HepG2 (cell line): ENCODE data around the gene RALY. TPM values are rescaled to one million over a fixed set of nuclear protein-coding genes. Genes with fewer than 3 reads are reported as not detected.

Experiments
- CBX1 ChIP-seq: IDR thresholded peaks from one replicate; pipeline ENCODE4 v1.6.1; 2016; ENCODE audit warnings: antibody characterized with exemption, low read depth
- EP300 ChIP-seq, 3 experiments: sonication (generic) in 1 of 3; formaldehyde crosslinking in 1 of 3; IDR thresholded peaks; 2 replicates each; pipeline versions ENCODE4 v1.5.1 to v1.6.1; 2011 to 2020; ENCODE audit warnings: low read depth in 2 of 3, low read length in 2 of 3, borderline replicate concordance in 1 of 3, improper control_type of control experiment in 1 of 3, mild to moderate bottlenecking in 1 of 3, missing genetic modification reagents in 1 of 3, moderate library complexity in 1 of 3
- FIP1L1 ChIP-seq: fragments of 200-400 bp; formaldehyde crosslinking; IDR thresholded peaks from 2 replicates; pipeline ENCODE4 v1.6.1; 2018; ENCODE audit warnings: low read depth, mild to moderate bottlenecking, low read length, moderate library complexity, borderline replicate concordance; ENCODE audit not compliant: insufficient read depth
- GATAD2A ChIP-seq: IDR thresholded peaks from 2 replicates; pipeline ENCODE4 v1.6.1; 2016
- IKZF4 ChIP-seq: sonication (generic); formaldehyde crosslinking; IDR thresholded peaks from 2 replicates; pipeline ENCODE4 v1.5.1; 2020; ENCODE audit warnings: borderline replicate concordance, mild to moderate bottlenecking, low read depth, missing genetic modification reagents; ENCODE audit errors: not compliant biosample characterization
- ISX ChIP-seq: sonication (generic); formaldehyde crosslinking; conservative IDR thresholded peaks from 2 replicates; pipeline ENCODE4 v1.5.0; 2020; ENCODE audit warnings: missing genetic modification reagents
- KDM3A ChIP-seq: IDR thresholded peaks from 2 replicates; pipeline ENCODE4 v1.6.1; 2018; ENCODE audit warnings: low read depth, missing compliant biosample characterization
- MBNL3 ChIP-seq: fragments of 250-450 bp; sonication (Bioruptor Pico); conservative IDR thresholded peaks from 2 replicates; pipeline ENCODE4 v1.8.0; 2022; ENCODE audit warnings: mild to moderate bottlenecking, inconsistent platforms
- MYPOP ChIP-seq: sonication (generic); formaldehyde crosslinking; IDR thresholded peaks from 2 replicates; pipeline ENCODE4 v1.8.1; 2023; ENCODE audit warnings: mild to moderate bottlenecking, moderate library complexity, missing genetic modification reagents
- SMC3 ChIP-seq: IDR thresholded peaks from 2 replicates; pipeline ENCODE4 v1.6.1; 2011; ENCODE audit warnings: low read length, improper control_type of control experiment
- TOPORS ChIP-seq: sonication (generic); formaldehyde crosslinking; IDR thresholded peaks from 2 replicates; pipeline ENCODE4 v1.8.0; 2023; ENCODE audit warnings: mild to moderate bottlenecking, missing genetic modification reagents
- ZBTB3 ChIP-seq: sonication (generic); formaldehyde crosslinking; IDR thresholded peaks from 2 replicates; pipeline ENCODE4 v1.4.0; 2020; ENCODE audit warnings: low read depth, mild to moderate bottlenecking, moderate library complexity, missing genetic modification reagents, borderline replicate concordance
- ZBTB43 ChIP-seq: sonication (generic); formaldehyde crosslinking; conservative IDR thresholded peaks from 2 replicates; pipeline ENCODE4 v1.4.0; 2020; ENCODE audit warnings: missing genetic modification reagents
- ZFAT ChIP-seq: sonication (generic); formaldehyde crosslinking; conservative IDR thresholded peaks from 2 replicates; pipeline ENCODE4 v1.8.1; 2023; ENCODE audit warnings: missing genetic modification reagents, inconsistent platforms
- ZFP41 ChIP-seq: sonication (generic); formaldehyde crosslinking; IDR thresholded peaks from 2 replicates; pipeline ENCODE4 v1.4.0; 2020; ENCODE audit warnings: mild to moderate bottlenecking, missing genetic modification reagents, borderline replicate concordance
- ZFP82 ChIP-seq: sonication (generic); formaldehyde crosslinking; IDR thresholded peaks from 2 replicates; pipeline ENCODE4 v1.5.1; 2020; ENCODE audit warnings: mild to moderate bottlenecking, missing genetic modification reagents, borderline replicate concordance
- ZNF101 ChIP-seq: sonication (generic); formaldehyde crosslinking; IDR thresholded peaks from 2 replicates; pipeline ENCODE4 v1.4.0; 2020; ENCODE audit warnings: mild to moderate bottlenecking, low read depth, missing genetic modification reagents, borderline replicate concordance
- ZNF225 ChIP-seq: sonication (generic); formaldehyde crosslinking; IDR thresholded peaks from 2 replicates; pipeline ENCODE4 v1.4.0; 2020; ENCODE audit warnings: mild to moderate bottlenecking, missing genetic modification reagents
- ZNF256 ChIP-seq: sonication (generic); formaldehyde crosslinking; conservative IDR thresholded peaks from 2 replicates; pipeline ENCODE4 v1.4.0; 2020; ENCODE audit warnings: missing genetic modification reagents
- ZNF556 ChIP-seq: sonication (generic); formaldehyde crosslinking; IDR thresholded peaks from 2 replicates; pipeline ENCODE4 v1.4.0; 2020; ENCODE audit warnings: mild to moderate bottlenecking, missing genetic modification reagents, borderline replicate concordance
- ZNF557 ChIP-seq: sonication (generic); formaldehyde crosslinking; IDR thresholded peaks from 2 replicates; pipeline ENCODE4 v1.4.0; 2020; ENCODE audit warnings: missing genetic modification reagents
- ZNF567 ChIP-seq: sonication (generic); formaldehyde crosslinking; IDR thresholded peaks from 2 replicates; pipeline ENCODE4 v1.8.1; 2023; ENCODE audit warnings: mild to moderate bottlenecking, missing genetic modification reagents, borderline replicate concordance
- ZNF616 ChIP-seq: sonication (generic); formaldehyde crosslinking; IDR thresholded peaks from 2 replicates; pipeline ENCODE4 v1.5.0; 2020; ENCODE audit warnings: low read depth, mild to moderate bottlenecking, missing genetic modification reagents
- ZNF839 ChIP-seq: sonication (generic); formaldehyde crosslinking; IDR thresholded peaks from 2 replicates; pipeline ENCODE4 v1.4.0; 2020; ENCODE audit warnings: missing genetic modification reagents, mild to moderate bottlenecking, borderline replicate concordance
- ZNF878 ChIP-seq: sonication (generic); formaldehyde crosslinking; IDR thresholded peaks from 2 replicates; pipeline ENCODE4 v1.8.1; 2023; ENCODE audit warnings: mild to moderate bottlenecking, missing genetic modification reagents, moderate library complexity
- polyA plus RNA-seq, 8 experiments: library from polyadenylated mRNA; depleted of rRNA in 3 of 8; stranded (reverse) in 7 of 8; unstranded in 1 of 8; fragments of >200 nt; fragmentation: Illumina TruSeq in 4 of 8; extraction: Trizol in 4 of 8; gene quantifications; 2 replicates each; pipeline versions ENCODE4 v1.2.1 to v1.2.3, GENCODE V29; 2011 to 2016; ENCODE audit warnings: low read depth in 4 of 8, missing spikeins in 1 of 8, mixed read lengths in 1 of 8; ENCODE audit not compliant: insufficient read depth in 1 of 8
- total RNA-seq, 5 experiments: library from RNA; depleted of rRNA; stranded (reverse); fragments of >200 nt; fragmentation: Illumina TruSeq; extraction: Trizol; gene quantifications; 2 replicates each; pipeline ENCODE4 v1.2.3, GENCODE V29; 2016; ENCODE audit warnings: low read depth in 1 of 5
- TF ChIP-seq, protein P1 (sequence below): conservative IDR thresholded peaks from 2 replicates; pipeline ENCODE4 v1.6.1; 2018; ENCODE audit warnings: missing genetic modification reagents

RALY gene
- total and polyA plus RNA-seq, 2 of the 13 experiments (the other 11 are each of a cell fraction or from before 2014, with no cell fraction given) = 178 to 186 TPM

- TF ChIP-seq EP300 (IDR thresholded peaks at IDR 0.05; ENCODE audit: low read depth in 2 of 2, low read length in 2 of 2) (peak; percentile 73 to 99; a peak in 3 of 4 replicates), EP300 (CRISPR knock-in tag; IDR thresholded peaks at IDR 0.05; ENCODE audit: borderline replicate concordance) (peak; percentile 86), ZFAT (CRISPR knock-in tag) (no peak), MBNL3 (no peak), GATAD2A (peak; percentile 97), ZNF225 (CRISPR knock-in tag) (no peak), MYPOP (CRISPR knock-in tag) (no peak; the same call in 1 of the 2 replicates), ZNF101 (0 out of 2 replicates have a peak, but pooled peaks have one; percentile 36), FIP1L1 (no peak), CBX1 (no peak), TOPORS (CRISPR knock-in tag) (peak; percentile 79; the same call in 1 of the 2 replicates), ZNF256 (CRISPR knock-in tag) (no peak; the same call in 1 of the 2 replicates), ZNF616 (CRISPR knock-in tag) (no peak), ZFP82 (CRISPR knock-in tag) (no peak), ZNF878 (CRISPR knock-in tag) (peak; percentile 71; the same call in 1 of the 2 replicates), ZNF839 (CRISPR knock-in tag) (no peak), ZBTB43 (CRISPR knock-in tag) (no peak; the same call in 1 of the 2 replicates), SMC3 (0 out of 2 replicates have a peak, but pooled peaks have one; percentile 24), ZFP41 (CRISPR knock-in tag) (no peak), ZBTB3 (peak; percentile 88; the same call in 1 of the 2 replicates), KDM3A (peak; percentile 32; the same call in 1 of the 2 replicates), IKZF4 (CRISPR knock-in tag) (peak; percentile 45), ZNF557 (no peak; the same call in 1 of the 2 replicates), ISX (no peak), ZNF556 (CRISPR knock-in tag) (peak; percentile 94), ZNF567 (no peak)
- TF ChIP-seq, protein P1, sequence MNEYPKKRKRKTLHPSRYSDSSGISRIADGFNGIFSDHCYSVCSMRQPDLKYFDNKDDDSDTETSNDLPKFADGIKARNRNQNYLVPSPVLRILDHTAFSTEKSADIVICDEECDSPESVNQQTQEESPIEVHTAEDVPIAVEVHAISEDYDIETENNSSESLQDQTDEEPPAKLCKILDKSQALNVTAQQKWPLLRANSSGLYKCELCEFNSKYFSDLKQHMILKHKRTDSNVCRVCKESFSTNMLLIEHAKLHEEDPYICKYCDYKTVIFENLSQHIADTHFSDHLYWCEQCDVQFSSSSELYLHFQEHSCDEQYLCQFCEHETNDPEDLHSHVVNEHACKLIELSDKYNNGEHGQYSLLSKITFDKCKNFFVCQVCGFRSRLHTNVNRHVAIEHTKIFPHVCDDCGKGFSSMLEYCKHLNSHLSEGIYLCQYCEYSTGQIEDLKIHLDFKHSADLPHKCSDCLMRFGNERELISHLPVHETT (CRISPR knock-in tag) = no peak
Measured at GRCh38 chr20:34004790-34005457, 11.2 kb downstream of the RALY start (continued).
